HG02798 (cell line): ENCODE data around the gene KIAA0930.
A peak's percentile ranks its signal among the peaks of the same experiment; 100 is the strongest.
"Not testable (repeated sequence)": the region's sequence is repeated elsewhere in the genome, so short reads cannot be mapped to it uniquely, and the experiment has no call there.

ENCODE experiments used
- ATAC-seq: cut with Tn5 transposase; IDR thresholded peaks from one replicate; pipeline ENCODE4 v1.9.1; 2021; ENCODE audit warnings: mild to moderate bottlenecking; ENCODE audit not compliant: unreplicated experiment, poor library complexity

Gene KIAA0930

GRCh38 chr22:45240810-45241631 is at the start of gene KIAA0930:
TSS of gene KIAA0930 (minus strand) at chr22:45240894. CDS start at chr22:45240703, 191 bp downstream.
- peak; percentile 70 for ATAC-seq

- ATAC-seq, result no peak
Measured at GRCh38 chr22:45286854-45287551, 46.3 kb upstream of the KIAA0930 start.

DNA sequence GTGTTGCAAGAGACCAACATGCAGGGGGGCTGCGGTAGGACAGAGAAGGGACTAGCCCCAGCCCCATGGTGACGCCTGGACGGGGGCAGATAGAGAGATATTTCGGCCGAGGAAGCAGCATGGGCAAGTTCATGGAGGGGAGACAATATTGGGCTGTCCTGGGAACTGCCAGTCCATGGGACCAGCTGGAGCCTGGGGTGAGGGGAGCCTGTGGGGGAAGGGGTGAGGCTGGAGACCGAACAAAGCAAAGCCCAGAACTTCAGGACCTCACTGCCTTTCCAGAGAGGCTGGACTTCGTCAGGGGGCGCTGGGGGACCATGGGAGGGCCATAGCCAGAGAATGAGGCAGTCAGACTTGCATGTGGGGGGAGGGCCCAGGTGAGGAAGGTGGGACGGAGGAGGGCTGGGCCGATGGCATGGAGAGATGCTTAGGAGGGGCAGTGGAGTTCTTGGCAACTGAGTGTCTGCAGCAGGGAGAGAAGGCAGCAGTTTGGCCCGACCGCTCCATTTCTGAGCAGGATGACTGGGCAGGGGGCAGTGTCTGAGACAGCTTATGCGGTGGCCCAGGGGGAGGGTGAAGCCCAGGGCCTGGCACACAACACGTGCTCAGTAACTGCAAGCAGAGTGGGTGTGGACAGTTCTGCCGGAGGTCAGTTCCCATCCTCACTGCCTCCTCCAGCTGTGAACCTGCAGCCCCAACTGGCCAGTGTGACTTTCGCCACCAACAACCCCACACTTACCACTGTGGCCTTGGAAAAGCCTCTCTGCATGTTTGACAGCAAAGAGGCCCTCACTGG is 44.8 kb upstream of the KIAA0930 start:
- ATAC-seq, result no peak

DNA sequence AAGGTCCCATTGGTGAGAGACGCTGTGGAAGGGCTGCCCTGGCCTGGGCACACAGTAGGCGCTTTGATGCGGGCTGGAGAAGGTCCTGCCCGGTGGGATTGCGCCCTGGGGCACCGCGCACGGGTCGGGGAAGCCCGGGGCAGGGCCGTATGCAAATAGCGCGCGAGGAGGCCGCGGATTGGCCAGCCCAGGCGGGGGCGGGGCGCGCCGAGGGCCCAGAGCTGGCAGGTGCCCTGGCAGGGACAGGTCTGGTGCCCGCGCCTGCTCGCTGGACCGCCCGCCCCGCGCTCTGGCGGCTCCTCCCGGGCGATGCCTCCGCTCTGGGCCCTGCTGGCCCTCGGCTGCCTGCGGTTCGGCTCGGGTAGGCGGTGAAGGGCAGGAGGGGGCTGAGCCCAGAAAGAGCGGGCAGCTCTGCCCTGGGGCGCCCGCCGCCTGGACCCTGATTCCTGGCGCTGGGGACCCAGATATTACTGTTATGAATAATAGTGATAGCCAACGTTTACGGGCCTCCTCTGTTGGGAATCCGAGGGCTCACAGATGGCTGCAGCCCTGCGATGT is 44.1 kb upstream of the KIAA0930 start, which contains the start of gene UPK3A:
Gene UPK3A, plus strand, starts transcription at position 245 of the 558 bp plus-strand sequence. Its CDS starts 65 bp downstream, at position 310.
- peak; percentile 57 for ATAC-seq

DNA sequence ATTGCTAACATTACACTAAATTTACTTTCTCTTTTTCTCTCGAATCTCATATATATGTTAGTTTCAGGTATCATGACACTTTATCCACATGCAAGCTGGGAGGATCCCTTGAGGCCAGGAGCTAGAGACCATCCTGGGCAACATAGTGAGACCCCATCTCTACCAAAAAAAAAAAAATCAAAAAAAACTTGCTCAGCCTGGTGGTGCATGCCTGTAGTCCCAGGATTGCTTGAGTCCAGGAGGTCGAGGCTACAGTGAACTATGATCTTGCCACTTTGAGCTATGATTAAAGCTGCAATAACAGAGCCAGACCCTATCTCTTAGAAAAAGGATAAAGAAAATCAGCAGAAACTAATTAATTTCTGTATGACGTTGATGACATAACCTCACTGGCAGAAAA is 40.3 kb upstream of the KIAA0930 start:
- no peak for ATAC-seq

DNA sequence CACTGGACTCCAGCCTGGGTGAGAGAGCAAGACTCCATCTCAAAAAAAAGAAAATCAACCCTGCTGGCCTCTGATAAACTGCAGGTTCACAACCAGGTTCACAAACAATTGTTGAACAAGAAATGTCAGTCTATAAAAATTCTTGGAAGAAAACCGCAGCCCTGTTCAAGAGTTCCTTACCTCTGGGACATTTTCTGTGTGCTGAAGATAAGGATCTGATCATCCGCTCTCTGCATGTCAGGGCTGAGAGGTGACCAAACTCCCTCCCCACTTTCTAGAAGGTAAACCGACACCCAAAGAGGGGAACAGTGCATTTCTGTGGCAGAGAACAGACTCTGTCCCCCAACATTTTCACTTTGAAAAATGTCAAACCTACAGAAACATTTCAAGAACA is 39.9 kb upstream of the KIAA0930 start:
- ATAC-seq, result no peak

GRCh38 chr22:45278125-45278524 is 37.4 kb upstream of the KIAA0930 start:
- no peak for ATAC-seq

- ATAC-seq, result not testable (repeated sequence)
Measured at GRCh38 chr22:45277720-45278119, 37.0 kb upstream of the KIAA0930 start.

GRCh38 chr22:45276507-45277105 is 35.9 kb upstream of the KIAA0930 start:
- ATAC-seq, result no peak

DNA sequence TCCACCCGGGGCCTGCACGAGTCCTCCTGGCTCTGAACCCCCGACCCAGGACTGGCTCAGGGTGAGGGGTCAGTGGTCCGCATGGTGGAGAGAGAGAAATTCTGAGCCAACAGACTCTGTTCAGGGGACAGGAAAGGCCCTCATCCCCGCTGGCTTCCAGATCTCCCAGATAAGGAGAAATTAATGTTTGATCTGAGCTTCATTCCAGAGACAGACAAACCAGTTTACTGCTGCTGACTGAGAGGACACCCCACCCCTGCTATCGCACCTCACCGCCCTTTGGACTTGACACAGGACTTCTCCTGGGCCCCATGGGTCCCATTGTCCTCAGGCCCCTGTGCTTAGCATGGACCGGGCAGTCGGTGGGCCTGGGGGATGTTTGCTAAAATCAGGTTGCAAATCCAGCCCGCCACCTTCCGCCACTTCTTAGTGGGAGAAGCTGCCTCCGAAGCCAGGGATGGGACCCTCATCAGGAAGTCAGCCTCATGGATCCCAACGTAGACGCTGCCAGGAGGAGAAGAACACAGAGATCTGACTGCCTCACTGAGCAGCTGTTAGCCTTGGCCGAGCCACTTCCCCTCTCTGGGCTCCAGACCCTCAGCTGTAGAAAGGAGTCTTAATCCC is 32.9 kb upstream of the KIAA0930 start:
- no peak for ATAC-seq

GRCh38 chr22:45272498-45272897 is 31.8 kb upstream of the KIAA0930 start:
- no peak for ATAC-seq

GRCh38 chr22:45271667-45272201 is 31.0 kb upstream of the KIAA0930 start:
- ATAC-seq, result no peak

DNA sequence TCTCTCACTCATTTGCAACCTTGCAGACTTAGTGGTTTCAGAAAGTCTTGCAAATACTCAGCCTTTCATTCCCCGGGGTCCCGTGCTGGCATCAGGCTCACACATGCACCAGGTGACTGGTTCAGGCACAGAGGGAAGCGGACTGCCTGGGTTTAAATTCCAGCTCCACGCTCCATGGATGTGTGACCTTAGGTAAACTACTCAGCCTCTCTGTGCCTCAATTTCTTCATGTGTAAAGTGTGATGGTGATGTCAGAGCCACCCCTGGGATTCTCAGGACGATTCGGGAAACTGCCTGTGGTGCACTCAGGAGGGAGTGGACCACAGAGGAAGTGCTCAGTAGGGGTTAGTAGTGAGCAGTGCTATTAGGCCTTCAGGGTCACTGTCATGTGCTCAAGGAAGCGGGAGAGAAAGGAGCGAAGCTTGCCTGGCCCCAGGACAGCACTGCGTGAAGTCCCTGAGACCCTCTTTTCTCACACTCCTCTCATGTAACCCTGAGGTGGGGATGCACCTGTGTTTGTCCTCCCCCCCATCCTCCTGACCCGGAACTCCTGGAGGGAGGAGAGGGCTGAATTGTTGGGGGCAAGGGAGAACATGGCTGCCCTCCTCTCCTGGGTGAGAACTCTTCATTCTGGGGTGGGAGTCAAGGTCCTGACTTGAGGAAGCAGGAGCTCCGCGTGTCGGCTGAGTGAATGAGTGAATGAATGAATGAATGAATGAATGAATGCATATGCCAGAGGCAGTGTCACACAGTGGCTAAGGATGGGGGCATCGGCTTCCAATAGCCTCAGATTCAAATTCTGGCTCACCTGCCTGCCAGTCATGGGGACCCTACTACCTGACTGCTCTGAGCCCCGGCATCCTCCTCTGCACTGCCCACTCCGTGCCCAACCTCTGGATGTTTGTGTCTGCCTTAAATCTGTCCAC is 29.7 kb upstream of the KIAA0930 start:
- ATAC-seq, result no peak

- ATAC-seq, result peak; percentile 87
Measured at GRCh38 chr22:45268958-45269844, 28.5 kb upstream of the KIAA0930 start.

DNA sequence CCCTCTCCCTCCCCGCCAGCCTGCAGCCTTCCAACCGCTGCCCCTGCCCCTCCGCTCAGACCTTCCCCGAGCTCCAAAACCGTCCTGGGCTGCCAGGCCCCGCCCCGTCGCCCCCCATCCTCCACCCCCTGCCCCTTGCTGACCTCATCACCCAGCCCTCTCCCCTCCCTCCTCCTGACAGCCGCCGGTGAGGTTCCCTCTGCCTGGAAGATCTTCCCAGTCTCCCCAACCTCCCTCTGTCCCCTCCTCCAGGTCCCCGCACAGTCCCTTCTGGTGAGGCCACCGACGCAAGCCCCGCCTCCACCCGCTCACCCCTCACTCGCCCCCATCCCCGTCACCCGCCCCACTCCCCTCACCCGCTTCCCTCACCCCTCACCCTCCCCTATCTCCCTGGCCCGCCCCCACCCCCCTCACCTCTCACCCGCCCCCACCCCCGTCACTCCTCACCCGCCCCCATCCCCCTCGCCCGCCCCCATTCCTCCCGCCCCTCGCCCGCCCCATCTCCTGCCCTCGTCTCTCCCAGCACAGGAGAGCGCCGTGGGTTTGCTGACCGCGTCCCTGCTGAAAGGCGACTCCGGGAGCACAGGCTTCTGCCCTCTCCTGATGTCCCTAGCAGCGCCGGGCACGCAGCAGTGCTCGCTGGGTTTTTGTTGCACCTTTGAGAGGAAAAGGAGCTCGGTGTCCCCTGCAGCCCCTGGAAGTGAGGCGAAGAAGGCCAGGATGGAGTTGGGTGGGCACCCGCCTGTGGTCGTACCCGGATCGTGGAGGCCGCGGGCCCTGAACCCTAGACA is 27.7 kb upstream of the KIAA0930 start:
- peak; percentile 28 for ATAC-seq

DNA sequence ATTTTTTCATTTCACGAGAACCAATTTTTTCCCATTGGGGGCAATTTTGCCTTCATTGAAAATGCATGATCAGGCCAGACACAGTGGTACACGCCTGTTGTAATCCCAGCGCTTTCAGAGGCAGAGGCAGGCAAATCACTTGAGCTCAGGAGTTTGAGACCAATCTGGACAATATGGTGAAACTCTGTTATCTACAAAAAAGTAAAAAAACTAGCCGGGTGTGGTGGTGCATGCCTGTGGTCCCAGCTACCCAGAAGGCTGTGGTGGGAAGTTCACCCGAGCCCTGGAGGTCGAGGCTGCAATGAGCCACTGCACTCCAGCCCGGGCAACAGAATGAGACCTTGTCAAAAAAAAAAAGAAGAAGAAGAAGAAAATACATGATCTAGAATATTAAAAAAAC is 24.8 kb upstream of the KIAA0930 start:
- no peak for ATAC-seq
